ENCODE measurements around the gene TRIM45.

DNA sequence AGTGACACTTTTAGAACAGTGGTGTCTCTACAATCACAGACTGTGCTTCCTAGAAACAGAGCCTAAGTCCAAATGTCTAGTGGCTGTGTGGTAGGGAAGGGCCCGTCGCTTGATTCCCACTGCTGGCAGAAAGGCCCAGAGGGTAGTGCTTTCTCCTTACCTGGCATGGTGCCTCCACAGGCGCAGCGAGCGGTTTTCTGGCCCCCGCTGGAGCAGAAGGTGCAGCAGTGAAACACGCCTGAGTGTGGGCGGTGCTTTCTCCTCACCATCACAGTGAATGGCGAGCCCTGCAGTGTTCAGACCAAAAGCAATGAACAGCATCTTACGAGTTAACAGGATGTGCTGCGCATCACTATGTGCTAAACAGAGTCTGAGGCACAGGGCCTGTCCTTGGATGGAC, 8.3 kb downstream of the TRIM45 start:
- TF ChIP-seq, protein P1, sequence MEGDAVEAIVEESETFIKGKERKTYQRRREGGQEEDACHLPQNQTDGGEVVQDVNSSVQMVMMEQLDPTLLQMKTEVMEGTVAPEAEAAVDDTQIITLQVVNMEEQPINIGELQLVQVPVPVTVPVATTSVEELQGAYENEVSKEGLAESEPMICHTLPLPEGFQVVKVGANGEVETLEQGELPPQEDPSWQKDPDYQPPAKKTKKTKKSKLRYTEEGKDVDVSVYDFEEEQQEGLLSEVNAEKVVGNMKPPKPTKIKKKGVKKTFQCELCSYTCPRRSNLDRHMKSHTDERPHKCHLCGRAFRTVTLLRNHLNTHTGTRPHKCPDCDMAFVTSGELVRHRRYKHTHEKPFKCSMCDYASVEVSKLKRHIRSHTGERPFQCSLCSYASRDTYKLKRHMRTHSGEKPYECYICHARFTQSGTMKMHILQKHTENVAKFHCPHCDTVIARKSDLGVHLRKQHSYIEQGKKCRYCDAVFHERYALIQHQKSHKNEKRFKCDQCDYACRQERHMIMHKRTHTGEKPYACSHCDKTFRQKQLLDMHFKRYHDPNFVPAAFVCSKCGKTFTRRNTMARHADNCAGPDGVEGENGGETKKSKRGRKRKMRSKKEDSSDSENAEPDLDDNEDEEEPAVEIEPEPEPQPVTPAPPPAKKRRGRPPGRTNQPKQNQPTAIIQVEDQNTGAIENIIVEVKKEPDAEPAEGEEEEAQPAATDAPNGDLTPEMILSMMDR (conservative IDR thresholded peaks at IDR 0.05; ENCODE audit: low read depth, low read length) = no peak
- no peak for TF ChIP-seq EZH2 (IDR thresholded peaks at IDR 0.05; ENCODE audit: borderline replicate concordance, low read depth, low read length, poor library complexity, severe bottlenecking)
